HCT116 (cell line): ENCODE data around the gene DNM2. TPM values are rescaled to one million over a fixed set of nuclear protein-coding genes. Genes with fewer than 3 reads are reported as not detected.

ENCODE experiments used
- ATAC-seq: fragments of 200-7000 bp; cut with Tn5 transposase; 2 replicates; pipeline ENCODE4 v1.9.1; 2020; ENCODE audit warnings: mild to moderate bottlenecking, moderate library complexity
- BruUV-seq: library from RNA; stranded (reverse); fragments of 400-500 nt; replicated peaks from 2 replicates; lab custom pipeline; 2021; lab: Mats Ljungman, UMichigan
- CTCF ChIA-PET: fragments of 300-600 bp; sonication (Branson Sonifier 250); formaldehyde crosslinking; loops from one replicate; lab custom pipeline; 2021; ENCODE audit warnings: antibody characterized with exemption; lab: Charles Lee
- POLR2A ChIA-PET: fragments of 300-600, 350-600 bp; sonication (Branson Sonifier 250); formaldehyde crosslinking; loops from one replicate; lab custom pipeline; 2021; ENCODE audit warnings: antibody characterized with exemption; lab: Charles Lee
- RAD21 ChIA-PET, 2 experiments: fragments of 300-600 bp; sonication (Branson Sonifier 250); formaldehyde crosslinking; loops; one replicate each; lab custom pipeline; 2023; ENCODE audit warnings: low total read pairs in 2 of 2; ENCODE audit not compliant: uncharacterized antibody in 2 of 2, unreplicated experiment in 2 of 2, low non-redundant PET in 1 of 2; lab: Charles Lee
- DNase-seq: peaks from one replicate; pipeline ENCODE4 v3.0.0-alpha.2; 2010; ENCODE audit warnings: low read depth, low spot score
- H2AFZ ChIP-seq: fragments of 200-600 bp; shearing (Covaris generic), sonication (generic); 2 replicates; pipeline ENCODE4 v1.6.1; 2017; ENCODE audit warnings: low read depth, mixed run types, mixed read lengths, antibody characterized with exemption, low read length; ENCODE audit not compliant: poor library complexity, severe bottlenecking
- H3K27ac ChIP-seq: 2 replicates; pipeline ENCODE4 v1.5.1; 2012; ENCODE audit warnings: low read depth, low read length
- H3K27me3 ChIP-seq: fragments of 200-600 bp; sonication (generic); 2 replicates; pipeline ENCODE4 v1.6.1; 2016; ENCODE audit warnings: mixed run types, low read length, mixed read lengths; ENCODE audit not compliant: insufficient read depth
- H3K36me3 ChIP-seq, 2 experiments: fragments of 200-500 bp in 1 of 2; fragments of 200-600 bp in 1 of 2; sonication (Bioruptor generic) in 1 of 2; sonication (generic) in 1 of 2; 2 replicates each; pipeline versions ENCODE4 v1.5.1 to v1.6.1; 2014 to 2016; ENCODE audit warnings: low read length in 2 of 2, inconsistent platforms in 1 of 2, mixed read lengths in 1 of 2, mixed run types in 1 of 2; ENCODE audit not compliant: insufficient read depth in 2 of 2, control insufficient read depth in 1 of 2
- H3K4me1 ChIP-seq, 2 experiments: fragments of 200-600 bp in 1 of 2; sonication (generic) in 1 of 2; 2 replicates each; pipeline versions ENCODE4 v1.5.1 to v1.6.1; 2012 to 2017; ENCODE audit warnings: low read length in 2 of 2, inconsistent platforms in 1 of 2, mild to moderate bottlenecking in 1 of 2, mixed read lengths in 1 of 2, mixed run types in 1 of 2, moderate library complexity in 1 of 2; ENCODE audit not compliant: insufficient read depth in 2 of 2, control insufficient read depth in 1 of 2
- H3K4me2 ChIP-seq: fragments of 200-600 bp; sonication (generic); 2 replicates; pipeline ENCODE4 v1.6.1; 2017; ENCODE audit warnings: mixed run types, low read length, mixed read lengths
- H3K4me3 ChIP-seq, 2 experiments: fragments of 200-600 bp in 1 of 2; sonication (generic) in 1 of 2; replicated peaks in 1 of 2; 2 replicates each; pipeline ENCODE4 v1.5.1; 2011 to 2016; ENCODE audit warnings: low read length in 2 of 2, control low read depth in 1 of 2, low read depth in 1 of 2, mild to moderate bottlenecking in 1 of 2, mixed read lengths in 1 of 2, mixed run types in 1 of 2
- H3K79me2 ChIP-seq: fragments of 200-600 bp; sonication (generic); 2 replicates; pipeline ENCODE4 v1.6.1; 2017; ENCODE audit warnings: mild to moderate bottlenecking, mixed run types, low read length, moderate library complexity, mixed read lengths; ENCODE audit not compliant: insufficient read depth
- H3K9ac ChIP-seq: fragments of 200-600 bp; sonication (generic); 2 replicates; pipeline ENCODE4 v1.6.1; 2016; ENCODE audit warnings: low read length, mixed read lengths
- H3K9me2 ChIP-seq: fragments of 200-600 bp; sonication (generic), shearing (Covaris generic); 2 replicates; pipeline ENCODE4 v1.6.1; 2017; ENCODE audit warnings: mixed run types, mild to moderate bottlenecking, moderate library complexity; ENCODE audit not compliant: insufficient read depth
- H3K9me3 ChIP-seq, 2 experiments: fragments of 200-500 bp in 1 of 2; fragments of 200-600 bp in 1 of 2; sonication (Bioruptor generic) in 1 of 2; sonication (generic) in 1 of 2; 2 replicates each; pipeline ENCODE4 v1.6.1; 2014 to 2017; ENCODE audit warnings: low read length in 2 of 2, mixed read lengths in 2 of 2, inconsistent platforms in 1 of 2, low read depth in 1 of 2, mild to moderate bottlenecking in 1 of 2, mixed run types in 1 of 2, moderate library complexity in 1 of 2; ENCODE audit not compliant: control insufficient read depth in 1 of 2, insufficient read depth in 1 of 2
- H4K20me1 ChIP-seq: fragments of 200-600 bp; sonication (generic), shearing (Covaris generic); 2 replicates; pipeline ENCODE4 v1.6.1; 2017; ENCODE audit warnings: mixed run types, mild to moderate bottlenecking, moderate library complexity; ENCODE audit not compliant: insufficient read depth
- ATF3 ChIP-seq: IDR thresholded peaks from 2 replicates; pipeline ENCODE4 v1.6.1; 2012
- CTCF ChIP-seq, 3 experiments: fragments of 200-600 bp in 1 of 3; sonication (generic) in 1 of 3; IDR thresholded peaks in 2 of 3; conservative IDR thresholded peaks in 1 of 3; 2 replicates each; pipeline ENCODE4 v1.5.1; 2012 to 2017; ENCODE audit warnings: low read depth in 2 of 3, low read length in 2 of 3, antibody characterized with exemption in 1 of 3, borderline replicate concordance in 1 of 3, control low read depth in 1 of 3, mild to moderate bottlenecking in 1 of 3, mixed read lengths in 1 of 3, mixed run types in 1 of 3, moderate library complexity in 1 of 3; ENCODE audit not compliant: insufficient read depth in 1 of 3
- EZH2 ChIP-seq: fragments of 200-600 bp; sonication (generic); IDR thresholded peaks from 2 replicates; pipeline ENCODE4 v1.6.1; 2017; ENCODE audit warnings: antibody characterized with exemption, mixed run types
- EZH2phosphoT487 ChIP-seq: fragments of 200-600 bp; IDR thresholded peaks from 2 replicates; pipeline ENCODE4 v1.6.1; 2018; ENCODE audit warnings: antibody characterized with exemption, borderline replicate concordance
- FOSL1 ChIP-seq: IDR thresholded peaks from 2 replicates; pipeline ENCODE4 v1.6.1; 2012; ENCODE audit warnings: low read depth
- JUND ChIP-seq: IDR thresholded peaks from 2 replicates; pipeline ENCODE4 v1.6.1; 2012
- POLR2AphosphoS5 ChIP-seq: IDR thresholded peaks from 2 replicates; pipeline ENCODE4 v1.6.1; 2011; ENCODE audit warnings: mild to moderate bottlenecking, low read depth, low read length, moderate library complexity
- RAD21 ChIP-seq: IDR thresholded peaks from 2 replicates; pipeline ENCODE4 v1.6.1; 2012; ENCODE audit warnings: low read depth, mild to moderate bottlenecking
- SIN3A ChIP-seq: IDR thresholded peaks from 2 replicates; pipeline ENCODE4 v1.6.1; 2012; ENCODE audit warnings: low read depth
- SP1 ChIP-seq: IDR thresholded peaks from 2 replicates; pipeline ENCODE4 v1.6.1; 2012; ENCODE audit warnings: low read depth
- SRF ChIP-seq: IDR thresholded peaks from 2 replicates; pipeline ENCODE4 v1.6.1; 2012; ENCODE audit warnings: low read depth
- ZFX ChIP-seq: fragments of 450-650 bp; IDR thresholded peaks from 2 replicates; pipeline ENCODE4 v1.6.1; 2017
- intact Hi-C: fragments of 100-400 bp; cut with micrococcal nuclease; formaldehyde crosslinking; loops from 2 replicates; pipeline ENCODE4 v1.10.0; 2022
- total RNA-seq: library from RNA; stranded (reverse); gene quantifications from one replicate; pipeline ENCODE4 v1.2.1, GENCODE V29; 2021; ENCODE audit not compliant: unreplicated experiment

Gene DNM2
- total RNA-seq, 1 experiment from 2014 or later = 183 TPM

- ChIA-PET CTCF (no interaction called here), RAD21 (no interaction called here), POLR2A (no interaction called here)
- Histone ChIP-seq H4K20me1 (no peaks in the 10 kb centered on the region), H2AFZ (no peak overlapping the region), H3K9ac (no peak overlapping the region), H3K9me3 (no peaks in the 10 kb centered on the region), H3K4me3 (no peak overlapping the region), H3K4me1 (no peaks in the 10 kb centered on the region), H3K36me3 (peaks cover 14 to 22% of the 10 kb centered on the region in 2 experiments), H3K79me2 (no peaks in the 10 kb centered on the region), H3K27ac (no peak overlapping the region), H3K27me3 (no peaks in the 10 kb centered on the region), H3K9me2 (no peaks in the 10 kb centered on the region), H3K4me2 (no peak overlapping the region)
- peak; percentile 79 for ATAC-seq
- intact Hi-C loops = no loop called here
- TF ChIP-seq POLR2AphosphoS5 = no peak
- no peak for TF ChIP-seq SP1
- peak; percentile 28 to 55 (median 42); a peak in 4 of 6 replicates for TF ChIP-seq CTCF (IDR thresholded peaks at IDR 0.05 in 2 of 3, conservative IDR thresholded peaks at IDR 0.05 in 1 of 3; ENCODE audit: borderline replicate concordance in 1 of 3, insufficient read depth in 1 of 3, low read depth in 2 of 3, low read length in 2 of 3)
- TF ChIP-seq RAD21 = peak; percentile 49; the same call in 1 of the 2 replicates
- BruUV-seq = no TSS peak
- no peak for DNase-seq
These were observed 102.3 kb downstream of the DNM2 start for GRCh38 chr19:10820173-10820572.

GRCh38 chr19:10823690-10824089, 105.8 kb downstream of the DNM2 start:
- H3K9me3 ChIP-seq = no peaks in the 10 kb centered on the region
- H3K79me2 ChIP-seq = no peaks in the 10 kb centered on the region
- H3K4me2 ChIP-seq = no peak overlapping the region
- intact Hi-C loops = no loop called here
- CTCF ChIA-PET = no interaction called here
- DNase-seq (no peak), ATAC-seq (no peak)
- no peaks in the 10 kb centered on the region for H3K9me2 ChIP-seq
- no peak overlapping the region for H3K27ac ChIP-seq
- no TSS peak for BruUV-seq
- no peaks in the 10 kb centered on the region for H3K4me1 ChIP-seq
- no peaks in the 10 kb centered on the region for H3K27me3 ChIP-seq
- no peak overlapping the region for H2AFZ ChIP-seq
- no peaks in the 10 kb centered on the region for H4K20me1 ChIP-seq
- RAD21 ChIA-PET = no interaction called here
- H3K9ac ChIP-seq = no peak overlapping the region
- POLR2A ChIA-PET = interaction anchor here (1.2 kb wide), 1 partner anchor 12 kb away, joined by 3 read pairs; the partner anchor contains the start of gene TMED1
- peaks cover 14 to 31% of the 10 kb centered on the region in 2 experiments for H3K36me3 ChIP-seq
- H3K4me3 ChIP-seq = no peak overlapping the region
- TF ChIP-seq SRF (no peak), SP1 (no peak), JUND (no peak), ATF3 (no peak), EZH2phosphoT487 (no peak), RAD21 (no peak), SIN3A (no peak), FOSL1 (no peak), CTCF (IDR thresholded peaks at IDR 0.05 in 2 of 3, conservative IDR thresholded peaks at IDR 0.05 in 1 of 3; ENCODE audit: borderline replicate concordance in 1 of 3, insufficient read depth in 1 of 3, low read depth in 2 of 3, low read length in 2 of 3) (no peak), EZH2 (no peak), ZFX (no peak)
